Measurements from ENCODE around the gene AGAP3. TPM values are rescaled to one million over a fixed set of nuclear protein-coding genes. Genes with fewer than 3 reads are reported as not detected.
A peak's percentile ranks its signal among the peaks of the same experiment; 100 is the strongest.

AGAP3 gene
- total RNA-seq, 4 donors from 2014 or later: 49.0 to 75.2 (median 66.2) TPM

DNA sequence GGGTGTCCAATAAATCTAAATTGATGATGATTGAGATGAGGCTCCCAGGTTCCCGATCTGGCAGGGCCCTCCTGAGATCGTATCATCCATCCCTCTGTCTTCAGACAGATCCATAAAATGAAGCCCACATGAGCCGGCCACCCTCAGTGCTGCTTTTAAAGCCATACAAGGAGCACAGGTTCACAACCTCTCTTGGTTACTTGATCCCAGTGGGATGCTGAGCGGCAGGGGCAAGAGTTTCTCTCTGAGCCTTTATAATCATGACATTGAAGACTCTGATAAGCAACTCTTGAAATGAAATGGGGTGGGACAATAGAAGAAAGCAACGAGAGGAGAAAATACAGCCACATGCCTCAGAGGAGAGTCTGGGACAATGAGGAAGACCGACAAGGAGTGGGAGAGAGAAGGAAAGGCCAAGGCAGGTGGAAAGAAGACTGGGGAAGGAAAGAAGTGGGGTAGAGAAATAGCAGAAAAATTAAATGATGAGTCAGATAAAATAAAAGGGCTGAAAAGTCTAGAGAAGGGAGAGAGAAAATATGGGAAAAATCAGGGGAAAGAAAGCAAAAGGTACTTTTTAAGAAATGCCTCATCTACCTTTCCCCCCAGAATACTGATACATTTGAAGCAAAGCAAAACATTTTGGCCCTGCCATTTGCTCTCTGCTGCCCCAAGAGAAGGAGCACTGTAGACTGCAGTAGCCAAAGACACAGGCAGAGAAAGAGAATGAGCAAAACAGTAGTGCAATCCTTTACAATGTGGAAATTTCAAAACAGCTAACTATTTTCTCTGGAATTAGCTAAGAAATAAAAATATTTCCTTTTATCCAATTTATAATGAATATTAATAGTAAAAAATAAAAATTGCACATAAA is 66.6 kb downstream of the AGAP3 start:
- WGBS, 2 donors: 54 to 71% methylated on average over 6 of the region's 6 CpGs
- no peaks in the 10 kb centered on the region for H3K4me1 ChIP-seq
- intact Hi-C loops (cut with DNase I): no loop called here
- TF ChIP-seq, protein P1, sequence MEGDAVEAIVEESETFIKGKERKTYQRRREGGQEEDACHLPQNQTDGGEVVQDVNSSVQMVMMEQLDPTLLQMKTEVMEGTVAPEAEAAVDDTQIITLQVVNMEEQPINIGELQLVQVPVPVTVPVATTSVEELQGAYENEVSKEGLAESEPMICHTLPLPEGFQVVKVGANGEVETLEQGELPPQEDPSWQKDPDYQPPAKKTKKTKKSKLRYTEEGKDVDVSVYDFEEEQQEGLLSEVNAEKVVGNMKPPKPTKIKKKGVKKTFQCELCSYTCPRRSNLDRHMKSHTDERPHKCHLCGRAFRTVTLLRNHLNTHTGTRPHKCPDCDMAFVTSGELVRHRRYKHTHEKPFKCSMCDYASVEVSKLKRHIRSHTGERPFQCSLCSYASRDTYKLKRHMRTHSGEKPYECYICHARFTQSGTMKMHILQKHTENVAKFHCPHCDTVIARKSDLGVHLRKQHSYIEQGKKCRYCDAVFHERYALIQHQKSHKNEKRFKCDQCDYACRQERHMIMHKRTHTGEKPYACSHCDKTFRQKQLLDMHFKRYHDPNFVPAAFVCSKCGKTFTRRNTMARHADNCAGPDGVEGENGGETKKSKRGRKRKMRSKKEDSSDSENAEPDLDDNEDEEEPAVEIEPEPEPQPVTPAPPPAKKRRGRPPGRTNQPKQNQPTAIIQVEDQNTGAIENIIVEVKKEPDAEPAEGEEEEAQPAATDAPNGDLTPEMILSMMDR (IDR thresholded peaks at IDR 0.05): no peak
- TF ChIP-seq POLR2A (IDR thresholded peaks at IDR 0.05): no peak
- H3K27ac ChIP-seq: no peak overlapping the region
- H3K27me3 ChIP-seq: no peaks in the 10 kb centered on the region
- H3K36me3 ChIP-seq: no peaks in the 10 kb centered on the region
- H3K9me3 ChIP-seq: no peaks in the 10 kb centered on the region
- DNase-seq: no peak
- H3K4me3 ChIP-seq (replicated peaks in 1 of 3): no peak overlapping the region

- no peaks in the 10 kb centered on the region for H3K27me3 ChIP-seq
- 76 to 80% methylated on average over 7 of the region's 7 CpGs for WGBS, 2 donors
- intact Hi-C loops (cut with DNase I): no loop called here
Measured at GRCh38 chr7:151157645-151158329, 71.5 kb downstream of the AGAP3 start.

DNA sequence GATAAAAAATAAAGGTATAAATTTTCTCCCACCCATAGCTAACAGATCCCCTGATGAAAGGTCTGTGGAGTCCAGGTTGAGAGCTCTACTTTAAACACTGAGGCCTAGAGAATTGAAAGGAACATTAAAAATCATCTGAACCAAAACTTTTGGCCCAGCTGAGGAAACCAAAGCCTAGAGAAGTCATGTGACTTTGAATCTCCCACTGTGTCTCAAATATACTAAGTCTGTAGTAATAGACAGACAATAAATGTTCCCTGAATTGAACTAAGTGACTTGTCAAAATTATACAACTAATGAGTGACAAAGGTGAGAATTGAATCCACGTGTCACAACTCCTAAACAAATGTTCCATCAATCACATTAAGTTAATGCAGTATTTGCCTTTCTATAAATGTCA is 75.5 kb downstream of the AGAP3 start:
- 91 to 94% methylated on average over 1 of the region's 1 CpG for WGBS, 2 donors
- intact Hi-C loops (cut with DNase I): no loop called here

More at GRCh38 chr7:151157645-151158329, 71.5 kb downstream of the AGAP3 start:
- Histone ChIP-seq H3K27ac (no peak overlapping the region), H3K36me3 (no peaks in the 10 kb centered on the region), H3K9me3 (no peaks in the 10 kb centered on the region), H3K4me3 (replicated peaks in 1 of 3) (no peak overlapping the region), H3K4me1 (no peaks in the 10 kb centered on the region)
- TF ChIP-seq, protein P1 (IDR thresholded peaks at IDR 0.05): no peak
- no peak for TF ChIP-seq POLR2A (IDR thresholded peaks at IDR 0.05)
- DNase-seq: no peak

DNA sequence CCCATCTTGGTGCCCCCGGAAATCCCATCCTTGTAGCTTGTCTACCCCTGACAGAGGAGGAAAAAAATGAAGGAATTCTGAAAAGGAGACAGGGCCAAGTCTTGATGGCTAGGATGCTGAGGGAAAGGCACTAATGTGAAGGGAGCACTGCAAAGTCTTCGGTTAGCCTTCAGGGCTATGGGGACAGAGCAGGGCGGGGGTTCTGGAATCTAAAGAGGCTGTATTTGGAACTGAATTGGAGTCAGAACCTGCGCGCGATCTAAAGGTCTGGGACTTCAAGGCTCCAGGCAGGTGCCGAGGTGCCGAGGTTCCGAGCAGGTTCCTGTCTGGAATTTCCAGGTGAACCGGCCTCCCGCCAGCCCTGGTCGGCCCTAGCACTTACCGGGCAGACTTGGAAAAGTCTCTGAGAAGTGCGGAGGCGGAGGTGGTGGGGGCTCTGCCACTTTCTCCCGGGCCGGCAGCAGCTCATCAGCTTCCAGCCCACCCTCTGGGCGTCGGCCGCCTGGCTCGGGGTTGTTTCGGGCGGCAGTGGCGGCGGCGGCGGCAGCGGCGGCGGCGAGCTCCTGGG is 80.4 kb downstream of the AGAP3 start:
- peak overlapping the region in 1 of 3 donors; percentile 22 for H3K4me3 ChIP-seq (replicated peaks in 1 of 3)
- no peak for TF ChIP-seq POLR2A (IDR thresholded peaks at IDR 0.05)
- TF ChIP-seq, protein P1 (IDR thresholded peaks at IDR 0.05): no peak
- no peak overlapping the region for H3K27ac ChIP-seq
- H3K36me3 ChIP-seq: no peaks in the 10 kb centered on the region
- H3K27me3 ChIP-seq: no peaks in the 10 kb centered on the region
- H3K4me1 ChIP-seq: peaks cover 5 to 20% of the 10 kb centered on the region in 2 donors
- WGBS, 2 donors: 12 to 19% methylated on average over 19 to 31 of the region's 31 CpGs
- intact Hi-C loops (cut with DNase I): no loop called here
- H3K9me3 ChIP-seq: no peaks in the 10 kb centered on the region
- no peak for DNase-seq

More for the DNA sequence above, 75.5 kb downstream of the AGAP3 start:
- H3K4me3 ChIP-seq (replicated peaks in 1 of 3): no peak overlapping the region
- peaks cover under 1 to 3% of the 10 kb centered on the region in 2 donors for H3K4me1 ChIP-seq
- H3K27ac ChIP-seq: no peak overlapping the region
- no peaks in the 10 kb centered on the region for H3K27me3 ChIP-seq
- H3K36me3 ChIP-seq: no peaks in the 10 kb centered on the region
- no peak for DNase-seq
- TF ChIP-seq, protein P1 (IDR thresholded peaks at IDR 0.05): no peak
- TF ChIP-seq POLR2A (IDR thresholded peaks at IDR 0.05): no peak
- no peaks in the 10 kb centered on the region for H3K9me3 ChIP-seq
